ENCODE results near the gene CFHR5.
"Not testable (repeated sequence)": the region's sequence is repeated elsewhere in the genome, so short reads cannot be mapped to it uniquely, and the experiment has no call there.

Gene CFHR5

GRCh38 chr1:197021716-197022115, 44.4 kb downstream of the CFHR5 start:
- DNase-seq = no peak

- DNase-seq = no peak
These were observed 47.1 kb downstream of the CFHR5 start for GRCh38 chr1:197024460-197024859.

- DNase-seq = no peak
These were observed 50.0 kb downstream of the CFHR5 start for GRCh38 chr1:197027359-197027758.

DNA sequence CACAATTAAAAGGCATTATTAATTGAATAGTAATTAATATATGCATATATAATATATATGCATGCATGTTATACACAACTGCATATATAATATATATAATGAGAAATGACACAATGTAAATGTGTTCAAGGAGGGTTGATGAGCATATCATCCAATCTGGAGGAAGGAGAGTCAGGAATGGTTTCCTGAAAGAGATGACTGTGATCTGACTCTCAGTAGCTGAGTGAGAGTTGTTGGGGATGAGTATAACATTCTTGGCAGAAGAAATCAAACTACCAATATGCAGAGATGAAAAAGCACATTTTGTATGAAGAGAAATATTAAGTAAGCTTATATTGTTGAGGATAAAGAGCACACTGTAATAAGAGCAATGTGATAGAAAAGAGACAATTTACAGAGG, 52.4 kb downstream of the CFHR5 start:
- DNase-seq = no peak

DNA sequence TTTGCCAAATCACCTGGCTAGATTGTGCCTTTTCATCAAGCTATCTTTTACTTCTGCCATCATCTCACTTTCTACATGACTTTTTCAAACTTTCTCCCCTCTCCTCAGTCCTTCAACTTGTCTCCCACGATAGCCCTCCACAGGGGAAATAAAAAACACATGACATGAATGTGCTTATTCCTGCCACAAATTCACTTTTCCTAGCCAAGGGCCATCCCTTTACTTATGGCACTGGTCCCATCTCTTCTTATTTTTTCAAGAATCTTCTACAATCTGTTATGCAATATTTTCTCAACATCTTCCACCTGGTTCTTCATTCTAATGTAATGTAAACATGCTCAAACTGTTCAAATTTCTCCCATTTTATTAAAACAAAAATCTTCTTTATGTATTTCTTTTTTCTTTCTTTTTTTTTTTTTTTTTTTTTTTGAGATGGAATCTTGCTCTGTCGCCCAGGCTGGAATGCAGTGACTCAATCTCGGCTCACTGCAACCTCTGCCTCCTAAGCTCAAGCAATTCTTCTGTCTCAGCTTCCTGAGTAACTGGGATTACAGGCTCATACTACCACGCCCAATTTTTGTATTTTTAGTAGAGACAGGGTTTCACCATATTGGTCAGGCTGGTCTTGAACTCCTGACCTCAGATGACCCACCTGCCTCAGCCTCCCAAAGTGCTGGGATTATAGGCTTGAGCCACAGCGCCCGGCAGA, 57.4 kb downstream of the CFHR5 start:
- not testable (repeated sequence) for DNase-seq

DNA sequence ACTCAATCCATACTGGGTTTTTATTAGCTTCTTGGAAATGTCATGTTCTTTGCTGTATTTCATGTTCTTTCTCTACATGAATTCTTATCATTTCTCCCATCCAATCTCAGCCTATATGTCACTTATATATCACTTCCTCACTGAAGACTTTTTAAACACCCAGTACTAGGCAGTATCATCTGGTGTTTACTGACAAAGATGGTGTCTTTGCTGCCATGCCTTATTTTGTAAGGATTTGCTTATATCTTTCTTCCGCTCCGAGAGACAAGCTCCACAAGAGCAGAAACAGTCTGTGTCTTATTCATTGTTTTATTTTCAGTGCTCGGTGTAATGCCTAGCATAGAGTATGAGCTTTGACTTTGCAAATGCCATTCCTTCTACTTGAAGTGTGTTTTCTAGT, 59.5 kb downstream of the CFHR5 start:
- no peak for DNase-seq

DNA sequence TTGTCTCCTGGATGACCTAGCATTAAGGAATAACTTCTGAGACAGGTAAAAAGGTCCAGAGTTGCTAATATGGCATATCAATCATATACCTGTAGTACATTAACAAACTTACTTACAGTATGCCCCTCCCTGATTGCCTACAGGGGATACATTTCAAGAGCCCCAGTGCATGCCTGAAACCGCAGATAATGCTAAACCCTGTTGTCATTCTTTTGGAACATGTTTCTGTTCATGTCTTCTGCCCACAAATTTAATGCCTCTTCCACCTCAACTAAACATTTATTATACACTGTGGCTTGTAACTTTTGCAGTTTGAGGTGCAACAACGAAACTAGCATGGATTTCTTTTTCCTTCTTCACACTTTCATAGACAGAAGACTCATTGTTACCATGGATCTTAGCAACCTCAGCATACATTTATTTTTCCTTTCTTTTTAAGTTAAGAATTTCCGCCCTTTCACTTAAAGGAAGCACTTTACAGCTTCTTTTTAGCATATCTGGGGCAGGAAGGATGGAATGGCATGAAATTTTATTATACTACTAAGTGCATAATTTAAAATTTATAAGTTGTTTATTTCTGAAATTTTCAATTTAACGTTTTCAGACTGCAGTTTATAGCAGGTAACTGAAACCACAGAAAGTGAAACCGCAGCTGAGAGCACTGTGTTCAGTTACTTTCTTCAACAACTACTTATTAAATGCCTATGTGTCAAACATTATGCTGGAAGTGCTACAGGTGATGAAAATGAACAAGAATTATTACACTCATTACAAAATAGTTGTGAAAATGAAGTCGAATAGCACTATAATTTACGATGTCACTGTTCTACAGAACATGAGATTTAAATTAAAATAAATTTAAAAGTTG, 64.4 kb downstream of the CFHR5 start:
- no peak for DNase-seq

- DNase-seq = no peak
These were observed 65.5 kb downstream of the CFHR5 start for GRCh38 chr1:197042676-197043341.

DNA sequence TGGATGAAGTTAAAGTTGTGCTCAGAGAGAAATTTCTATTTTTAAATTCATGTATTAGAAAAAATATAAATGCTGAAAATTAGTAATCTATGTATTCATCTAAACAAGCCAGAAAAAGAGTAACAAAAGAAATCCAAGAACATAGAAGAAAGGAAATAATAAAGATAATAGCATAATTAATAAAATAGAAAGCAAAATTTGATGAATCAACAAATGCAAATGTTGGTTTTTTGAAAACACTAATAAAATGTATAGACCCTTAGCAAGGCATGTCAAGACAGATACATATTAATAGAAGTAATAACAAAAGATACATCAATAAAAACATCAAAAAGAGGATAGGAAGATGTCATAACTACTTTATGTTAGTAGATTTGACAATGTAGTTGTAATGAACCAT, 71.7 kb downstream of the CFHR5 start:
- no peak for DNase-seq

Measured in NCI-H1436 (cell line).